Vagina (tissue), 2 donors: Measurements from ENCODE around the gene DNAJC5. TPM values are rescaled to one million over a fixed set of nuclear protein-coding genes. Genes with fewer than 3 reads are reported as not detected.
"Not testable (repeated sequence)": the region's sequence is repeated elsewhere in the genome, so short reads cannot be mapped to it uniquely, and the experiment has no call there.

ENCODE experiments used
- DNase-seq, 2 donors: peaks; one replicate each; pipeline ENCODE4 v3.0.0-alpha.2; 2017; ENCODE audit errors: extremely low spot score in 2 of 2
- H3K27ac ChIP-seq: fragments of 200-600 bp; sonication (generic); one replicate; pipeline ENCODE4 v1.5.1; 2019
- H3K27me3 ChIP-seq: fragments of 200-600 bp; sonication (generic); one replicate; pipeline ENCODE4 v1.5.1; 2019
- H3K36me3 ChIP-seq, 2 donors: fragments of 200-600 bp; sonication (generic); one replicate each; pipeline ENCODE4 v1.5.1; 2017 to 2019
- H3K4me1 ChIP-seq: fragments of 200-600 bp; sonication (generic); one replicate; pipeline ENCODE4 v1.5.1; 2019
- H3K4me3 ChIP-seq, 2 donors: fragments of 200-600 bp; sonication (generic); 1 replicate in 1 of 2; 2 replicates in 1 of 2; pipeline ENCODE4 v1.5.1; 2016 to 2019
- H3K9me3 ChIP-seq: fragments of 200-600 bp; sonication (generic); one replicate; pipeline ENCODE4 v1.5.1; 2019
- CTCF ChIP-seq, 3 experiments: fragments of 450-650 bp in 2 of 3; fragments of 200-600 bp in 1 of 3; sonication (generic) in 1 of 3; IDR thresholded peaks; one replicate each; pipeline ENCODE4 v1.5.1; 2017 to 2019; ENCODE audit warnings: antibody characterized with exemption in 3 of 3, mild to moderate bottlenecking in 2 of 3, moderate library complexity in 2 of 3
- POLR2A ChIP-seq, 2 donors: fragments of 450-650 bp; IDR thresholded peaks; one replicate each; pipeline ENCODE4 v1.6.1; 2017; ENCODE audit warnings: antibody characterized with exemption in 2 of 2, mild to moderate bottlenecking in 2 of 2, moderate library complexity in 2 of 2
- POLR2AphosphoS5 ChIP-seq, 2 donors: sonication (generic); formaldehyde crosslinking; IDR thresholded peaks; one replicate each; pipeline ENCODE4 v1.9.0; 2017; ENCODE audit warnings: antibody characterized with exemption in 2 of 2, mild to moderate bottlenecking in 2 of 2, low read depth in 1 of 2; ENCODE audit not compliant: insufficient read depth in 1 of 2
- intact Hi-C: fragments of 100-400 bp; cut with DNase I; formaldehyde crosslinking; loops from one replicate; pipeline ENCODE4 v1.15.1; 2023
- total RNA-seq: library from RNA; depleted of rRNA; stranded (reverse); fragments of >200 nt; gene quantifications from one replicate; pipeline ENCODE4 v1.2.3, GENCODE V29; 2016

Gene DNAJC5
- total RNA-seq, 1 donor from 2014 or later = 25.8 TPM

DNA sequence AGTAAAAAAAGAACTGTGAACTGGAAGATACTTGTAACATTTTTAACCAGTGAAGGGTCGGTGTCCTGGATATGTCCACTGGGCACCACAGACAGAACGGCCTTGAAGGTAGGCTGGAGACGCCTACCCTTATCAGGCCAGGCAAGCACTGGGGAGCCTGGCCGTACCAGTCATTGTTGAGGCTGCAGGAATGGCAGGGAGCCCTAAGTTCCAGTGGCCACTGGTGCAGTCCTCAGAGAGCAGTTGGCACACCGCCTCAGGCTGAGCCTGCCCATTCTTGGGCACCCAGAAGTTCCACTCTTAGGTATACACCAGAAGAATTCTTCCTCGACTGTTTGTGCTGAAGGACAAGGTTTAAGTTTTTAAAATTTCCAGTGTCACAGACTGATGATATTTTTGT is 20.5 kb downstream of the DNAJC5 start:
- intact Hi-C loops = no loop called here
- H3K27ac ChIP-seq = no peak overlapping the region
- DNase-seq = no peak
- H3K9me3 ChIP-seq = no peaks in the 10 kb centered on the region
- H3K4me1 ChIP-seq = peaks cover 16% of the 10 kb centered on the region
- TF ChIP-seq POLR2AphosphoS5 (IDR thresholded peaks at IDR 0.05; ENCODE audit: insufficient read depth in 1 of 2, low read depth in 1 of 2) = no peak
- no peak for TF ChIP-seq CTCF (IDR thresholded peaks at IDR 0.05)
- TF ChIP-seq POLR2A (IDR thresholded peaks at IDR 0.05) = no peak
- H3K4me3 ChIP-seq = no peak overlapping the region
- H3K27me3 ChIP-seq = no peaks in the 10 kb centered on the region
- H3K36me3 ChIP-seq = peaks cover 0 to 5% of the 10 kb centered on the region in 2 donors

GRCh38 chr20:63916371-63916939 is 21.5 kb downstream of the DNAJC5 start:
- H3K36me3 ChIP-seq, H3K27me3 ChIP-seq, H3K4me1 ChIP-seq, DNase-seq, H3K9me3 ChIP-seq, H3K27ac ChIP-seq, H3K4me3 ChIP-seq, intact Hi-C loops: not testable (repeated sequence)

- Histone ChIP-seq H3K9me3 (no peaks in the 10 kb centered on the region), H3K4me1 (no peaks in the 10 kb centered on the region), H3K27ac (no peak overlapping the region), H3K27me3 (no peaks in the 10 kb centered on the region), H3K36me3 (peaks cover 0 to 6% of the 10 kb centered on the region in 2 donors), H3K4me3 (no peak overlapping the region)
- intact Hi-C loops = no loop called here
- no peak for TF ChIP-seq CTCF (IDR thresholded peaks at IDR 0.05)
- TF ChIP-seq POLR2AphosphoS5 (IDR thresholded peaks at IDR 0.05; ENCODE audit: insufficient read depth in 1 of 2, low read depth in 1 of 2) = no peak
- no peak for TF ChIP-seq POLR2A (IDR thresholded peaks at IDR 0.05)
- DNase-seq = no peak
These were observed 22.9 kb downstream of the DNAJC5 start for GRCh38 chr20:63917811-63918210.

DNA sequence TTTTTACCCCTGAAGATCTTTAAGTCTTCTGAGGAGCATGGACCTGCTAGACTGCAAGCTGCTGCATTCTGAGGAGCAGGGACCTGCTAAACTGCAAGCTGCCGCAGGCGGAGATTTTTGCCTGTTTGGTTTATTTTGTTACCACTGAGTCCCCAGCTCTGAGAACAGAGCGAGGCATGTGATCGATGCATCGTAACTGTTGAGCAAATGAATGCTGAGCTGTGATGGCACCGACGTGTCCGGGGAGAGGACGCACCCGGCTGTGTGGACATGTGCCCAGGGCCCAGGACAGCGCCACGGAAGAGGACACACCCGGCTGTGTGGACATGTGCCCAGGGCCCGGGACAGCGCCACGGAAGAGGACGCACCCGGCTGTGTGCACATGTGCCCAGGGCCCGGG is 24.2 kb downstream of the DNAJC5 start:
- Histone ChIP-seq H3K27me3 (no peaks in the 10 kb centered on the region), H3K36me3 (peaks cover 0 to 6% of the 10 kb centered on the region in 2 donors), H3K27ac (no peak overlapping the region), H3K4me1 (no peaks in the 10 kb centered on the region), H3K4me3 (no peak overlapping the region), H3K9me3 (no peaks in the 10 kb centered on the region)
- no peak for TF ChIP-seq POLR2A (IDR thresholded peaks at IDR 0.05)
- TF ChIP-seq CTCF (IDR thresholded peaks at IDR 0.05) = no peak
- TF ChIP-seq POLR2AphosphoS5 (IDR thresholded peaks at IDR 0.05; ENCODE audit: insufficient read depth in 1 of 2, low read depth in 1 of 2) = no peak
- intact Hi-C loops = no loop called here
- no peak for DNase-seq

GRCh38 chr20:63920226-63920625 is 25.3 kb downstream of the DNAJC5 start:
- H3K4me3 ChIP-seq = no peak overlapping the region
- no peaks in the 10 kb centered on the region for H3K9me3 ChIP-seq
- H3K27ac ChIP-seq = no peak overlapping the region
- DNase-seq = no peak
- peaks cover 0 to 6% of the 10 kb centered on the region in 2 donors for H3K36me3 ChIP-seq
- TF ChIP-seq CTCF (IDR thresholded peaks at IDR 0.05) (no peak), POLR2AphosphoS5 (IDR thresholded peaks at IDR 0.05; ENCODE audit: insufficient read depth in 1 of 2, low read depth in 1 of 2) (no peak), POLR2A (IDR thresholded peaks at IDR 0.05) (no peak)
- no peaks in the 10 kb centered on the region for H3K27me3 ChIP-seq
- intact Hi-C loops = no loop called here
- H3K4me1 ChIP-seq = no peaks in the 10 kb centered on the region
